Erythroblast (primary cell): ENCODE data around the gene SLC25A34.

ENCODE experiments used
- GATA1 ChIP-seq: IDR thresholded peaks from 2 replicates; pipeline ENCODE4 v1.6.1; 2011; ENCODE audit warnings: low read depth, mild to moderate bottlenecking, control low read depth, low read length, moderate library complexity
- POLR2A ChIP-seq: IDR thresholded peaks from 2 replicates; pipeline ENCODE4 v1.6.1; 2011; ENCODE audit warnings: mild to moderate bottlenecking, low read length

DNA sequence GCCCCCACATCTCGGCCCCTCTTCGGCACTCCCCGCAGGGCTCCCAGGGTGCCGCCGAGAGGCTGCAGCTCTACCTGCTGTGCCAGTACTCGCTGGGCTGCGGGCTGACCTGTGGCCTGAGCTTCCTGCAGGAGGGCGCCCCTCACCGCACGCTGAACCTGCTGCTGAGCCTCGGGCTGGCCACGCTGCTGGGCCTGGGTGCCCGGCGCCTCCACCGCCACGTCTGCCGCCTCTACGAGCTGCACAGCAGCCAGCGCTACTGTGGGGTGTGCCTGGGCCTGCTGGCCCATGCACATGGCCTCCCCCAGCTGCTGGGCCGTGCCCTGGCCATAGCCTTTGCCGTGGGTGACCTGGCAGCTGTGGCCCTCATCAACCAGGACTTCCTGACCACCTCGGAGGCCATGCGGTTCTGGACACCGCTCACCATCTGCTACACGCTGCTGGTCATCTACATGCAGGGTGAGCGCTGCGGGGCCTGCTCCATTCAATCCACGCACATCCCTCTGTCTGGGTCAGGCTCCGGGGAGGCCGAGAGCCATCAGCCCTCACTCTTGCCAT, 8.1 kb downstream of the SLC25A34 start:
- TF ChIP-seq GATA1 (no peak), POLR2A (no peak)
